GM23338 (cell line): Measurements from ENCODE around the gene PGF. TPM values are rescaled to one million over a fixed set of nuclear protein-coding genes. Genes with fewer than 3 reads are reported as not detected.

Experiments used
- ATAC-seq: fragments of 200-7000 bp; cut with Tn5 transposase; 3 replicates; pipeline ENCODE4 v1.9.1; 2020
- DNase-seq: peaks from one replicate; pipeline ENCODE4 v3.0.0-alpha.2; 2015; ENCODE audit warnings: low spot score
- H2AFZ ChIP-seq: fragments of 200-600 bp; sonication (generic); 2 replicates; pipeline ENCODE4 v1.8.0; 2016; ENCODE audit warnings: antibody characterized with exemption, mild to moderate bottlenecking, moderate library complexity
- H3F3A ChIP-seq: fragments of 200-600 bp; sonication (generic); replicated peaks from 2 replicates; pipeline ENCODE4 v1.8.0; 2017; ENCODE audit warnings: antibody characterized with exemption, mixed run types, low read depth
- H3K27ac ChIP-seq: fragments of 200-600 bp; sonication (generic); 2 replicates; pipeline ENCODE4 v1.6.1; 2016; ENCODE audit warnings: low read depth
- H3K27me3 ChIP-seq: fragments of 200-600 bp; sonication (generic); 2 replicates; pipeline ENCODE4 v1.8.0; 2016; ENCODE audit warnings: mild to moderate bottlenecking, mixed run types, moderate library complexity; ENCODE audit not compliant: insufficient read depth
- H3K36me3 ChIP-seq: fragments of 200-600 bp; sonication (generic); 2 replicates; pipeline ENCODE4 v1.8.0; 2016; ENCODE audit warnings: mild to moderate bottlenecking; ENCODE audit not compliant: insufficient read depth
- H3K4me1 ChIP-seq: fragments of 200-600 bp; sonication (generic); 2 replicates; pipeline ENCODE4 v1.8.0; 2016; ENCODE audit warnings: mild to moderate bottlenecking, moderate library complexity; ENCODE audit not compliant: insufficient read depth
- H3K4me2 ChIP-seq: fragments of 200-600 bp; sonication (generic); 2 replicates; pipeline ENCODE4 v1.7.1; 2017; ENCODE audit warnings: mixed run types
- H3K4me3 ChIP-seq: fragments of 200-600 bp; sonication (generic); 2 replicates; pipeline ENCODE4 v1.6.1; 2016; ENCODE audit warnings: mixed run types
- H3K79me2 ChIP-seq: fragments of 200-600 bp; sonication (generic); replicated peaks from 2 replicates; pipeline ENCODE4 v1.8.0; 2017; ENCODE audit warnings: mild to moderate bottlenecking; ENCODE audit not compliant: insufficient read depth
- H3K9me2 ChIP-seq: fragments of 200-600 bp; sonication (generic); 2 replicates; pipeline ENCODE4 v1.8.0; 2017; ENCODE audit not compliant: insufficient read depth
- H4K20me1 ChIP-seq: fragments of 200-600 bp; sonication (generic); replicated peaks from 2 replicates; pipeline ENCODE4 v1.8.0; 2017; ENCODE audit warnings: mild to moderate bottlenecking; ENCODE audit not compliant: insufficient read depth
- H3K27ac Mint-ChIP-seq: 2 replicates; pipeline ENCODE4 v1.8.0; 2020; ENCODE audit warnings: inconsistent platforms, mild to moderate bottlenecking, moderate library complexity, mixed read lengths
- H3K27me3 Mint-ChIP-seq: 3 replicates; pipeline ENCODE4 v1.8.0; 2022; ENCODE audit warnings: low read depth, mild to moderate bottlenecking, moderate library complexity, mixed read lengths, inconsistent platforms; ENCODE audit not compliant: insufficient read depth, poor library complexity
- H3K36me3 Mint-ChIP-seq: 3 replicates; pipeline ENCODE4 v1.8.0; 2021; ENCODE audit warnings: low read depth, mild to moderate bottlenecking, inconsistent platforms, moderate library complexity, mixed read lengths
- H3K4me1 Mint-ChIP-seq: 3 replicates; pipeline ENCODE4 v1.8.0; 2020; ENCODE audit warnings: mild to moderate bottlenecking, inconsistent platforms, mixed read lengths
- H3K4me3 Mint-ChIP-seq: 3 replicates; pipeline ENCODE4 v1.8.0; 2021; ENCODE audit warnings: moderate library complexity, mild to moderate bottlenecking, inconsistent platforms, mixed read lengths
- H3K9me3 Mint-ChIP-seq: 3 replicates; pipeline ENCODE4 v1.8.0; 2020; ENCODE audit warnings: moderate library complexity, mild to moderate bottlenecking, inconsistent platforms, mixed read lengths
- EZH2 ChIP-seq: fragments of 200-600 bp; sonication (generic); IDR thresholded peaks from one replicate; pipeline ENCODE4 v1.8.0; 2017; ENCODE audit warnings: antibody characterized with exemption, mild to moderate bottlenecking, low read depth; ENCODE audit not compliant: unreplicated experiment
- JUNB ChIP-seq: IDR thresholded peaks from one replicate; pipeline ENCODE4 v1.6.1; 2016; ENCODE audit warnings: antibody characterized with exemption; ENCODE audit not compliant: unreplicated experiment
- STAT1 ChIP-seq: IDR thresholded peaks from one replicate; pipeline ENCODE4 v1.6.1; 2016; ENCODE audit warnings: antibody characterized with exemption; ENCODE audit not compliant: unreplicated experiment
- ZNF114 ChIP-seq: fragments of 250-450 bp; sonication (Bioruptor Pico); IDR thresholded peaks from 2 replicates; pipeline ENCODE4 v1.5.0; 2020; ENCODE audit warnings: mild to moderate bottlenecking, moderate library complexity
- ZNF331 ChIP-seq: fragments of 250-450 bp; sonication (Bioruptor Pico); IDR thresholded peaks from 2 replicates; pipeline ENCODE4 v1.5.0; 2020; ENCODE audit warnings: low read depth, mild to moderate bottlenecking, moderate library complexity
- polyA plus RNA-seq: library from polyadenylated mRNA; unstranded; fragments of >200 nt; fragmentation: Nextera tagmentation; extraction: Ambion mirVana; gene quantifications from 2 replicates; pipeline ENCODE4 v1.2.1, GENCODE V29; 2016
- total RNA-seq: library from RNA; depleted of rRNA; stranded (reverse); fragments of >200 nt; shearing (Covaris generic); gene quantifications from 2 replicates; pipeline ENCODE4 v1.2.3, GENCODE V29; 2014
- TF ChIP-seq, protein P1 (sequence below): IDR thresholded peaks from one replicate; pipeline ENCODE4 v1.6.1; 2018; ENCODE audit warnings: antibody characterized with exemption; ENCODE audit not compliant: unreplicated experiment
- TF ChIP-seq, protein P2 (sequence below): IDR thresholded peaks from 2 replicates; pipeline ENCODE4 v1.6.1; 2016; ENCODE audit warnings: antibody characterized with exemption

PGF gene
- total and polyA plus RNA-seq, 2 experiments from 2014 or later, result 2.9 to 6.3 TPM

DNA sequence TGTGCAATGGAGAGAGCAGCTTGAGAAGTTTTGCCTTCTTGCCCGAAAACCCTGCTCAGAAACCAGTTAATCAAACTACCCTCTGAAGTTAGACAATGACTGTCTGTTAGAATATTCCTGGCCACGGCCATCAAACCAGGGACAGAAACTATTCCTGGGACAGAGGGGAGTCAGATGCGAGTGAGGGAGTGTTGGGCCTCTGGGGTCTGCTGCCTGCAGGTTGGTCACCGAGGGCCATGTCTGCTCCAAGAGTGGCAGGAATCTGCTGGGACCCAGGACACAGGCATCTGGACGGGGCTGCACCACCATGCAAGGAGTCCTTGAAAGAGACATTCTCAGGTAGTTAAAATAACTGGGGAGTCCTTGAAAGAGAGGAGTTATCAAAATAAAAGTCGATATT lies 30.4 kb upstream of the PGF start:
- peaks cover 7% of the 10 kb centered on the region; the same call in 1 of the 2 replicates for H3K4me1 ChIP-seq
- no peaks in the 10 kb centered on the region for H3K27me3 ChIP-seq
- Mint-ChIP-seq H3K4me1 (peaks cover 16% of the 10 kb centered on the region), H3K9me3 (no peaks in the 10 kb centered on the region; the same call in 2 of the 3 replicates), H3K27me3 (peaks cover 12% of the 10 kb centered on the region), H3K36me3 (no peaks in the 10 kb centered on the region), H3K4me3 (no peak overlapping the region), H3K27ac (no peak overlapping the region)
- no peaks in the 10 kb centered on the region for H3K79me2 ChIP-seq
- H3K36me3 ChIP-seq, result no peaks in the 10 kb centered on the region
- no peak overlapping the region for H2AFZ ChIP-seq
- H3K4me2 ChIP-seq, result no peak overlapping the region
- H3K27ac ChIP-seq, result no peak overlapping the region
- ATAC-seq (no peak), DNase-seq (no peak)
- H3K9me2 ChIP-seq, result no peaks in the 10 kb centered on the region
- no peaks in the 10 kb centered on the region for H4K20me1 ChIP-seq
- no peaks in the 10 kb centered on the region for H3F3A ChIP-seq
- no peak overlapping the region for H3K4me3 ChIP-seq
- no peak for TF ChIP-seq EZH2
- TF ChIP-seq ZNF114 (CRISPR knock-in tag), result no peak
- no peak for TF ChIP-seq ZNF331 (CRISPR knock-in tag)
- TF ChIP-seq JUNB, result no peak

DNA sequence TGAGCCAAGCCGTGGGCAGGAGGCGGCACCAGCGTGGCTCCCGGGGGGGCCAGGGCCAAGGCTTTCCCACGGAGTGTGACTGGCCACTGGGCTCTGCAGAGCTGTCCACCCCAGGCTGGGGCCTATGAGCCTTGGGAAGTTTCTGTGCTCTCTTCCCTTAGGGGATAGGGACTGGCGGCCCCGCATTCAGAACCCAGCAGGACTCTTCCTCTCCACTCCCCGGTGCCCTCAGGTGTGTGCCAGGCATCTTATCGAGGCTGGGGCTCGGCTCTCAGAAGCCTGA lies 29.6 kb upstream of the PGF start:
- ATAC-seq (peak; percentile 13; the same call in 2 of the 3 replicates), DNase-seq (no peak)
- H3K27me3 Mint-ChIP-seq, result peaks cover 12% of the 10 kb centered on the region
- H3K36me3 Mint-ChIP-seq, result no peaks in the 10 kb centered on the region
- no peak overlapping the region for H3K27ac Mint-ChIP-seq
- peaks cover 23% of the 10 kb centered on the region for H3K4me1 Mint-ChIP-seq
- H2AFZ ChIP-seq, result peak overlapping the region; percentile 85; the same call in 1 of the 2 replicates
- H4K20me1 ChIP-seq, result no peaks in the 10 kb centered on the region
- TF ChIP-seq ZNF114 (CRISPR knock-in tag), result no peak
- no peak overlapping the region; the same call in 1 of the 2 replicates for H3K4me2 ChIP-seq
- H3K79me2 ChIP-seq, result no peaks in the 10 kb centered on the region
- no peaks in the 10 kb centered on the region for H3K36me3 ChIP-seq
- H3K4me3 Mint-ChIP-seq, result no peak overlapping the region
- H3K27me3 ChIP-seq, result no peaks in the 10 kb centered on the region
- H3K9me2 ChIP-seq, result no peaks in the 10 kb centered on the region
- H3K27ac ChIP-seq, result no peak overlapping the region
- H3F3A ChIP-seq, result peaks cover 7% of the 10 kb centered on the region; the same call in 1 of the 2 replicates
- no peak overlapping the region for H3K4me3 ChIP-seq
- H3K9me3 Mint-ChIP-seq, result no peaks in the 10 kb centered on the region; the same call in 2 of the 3 replicates
- H3K4me1 ChIP-seq, result peaks cover 14% of the 10 kb centered on the region

DNA sequence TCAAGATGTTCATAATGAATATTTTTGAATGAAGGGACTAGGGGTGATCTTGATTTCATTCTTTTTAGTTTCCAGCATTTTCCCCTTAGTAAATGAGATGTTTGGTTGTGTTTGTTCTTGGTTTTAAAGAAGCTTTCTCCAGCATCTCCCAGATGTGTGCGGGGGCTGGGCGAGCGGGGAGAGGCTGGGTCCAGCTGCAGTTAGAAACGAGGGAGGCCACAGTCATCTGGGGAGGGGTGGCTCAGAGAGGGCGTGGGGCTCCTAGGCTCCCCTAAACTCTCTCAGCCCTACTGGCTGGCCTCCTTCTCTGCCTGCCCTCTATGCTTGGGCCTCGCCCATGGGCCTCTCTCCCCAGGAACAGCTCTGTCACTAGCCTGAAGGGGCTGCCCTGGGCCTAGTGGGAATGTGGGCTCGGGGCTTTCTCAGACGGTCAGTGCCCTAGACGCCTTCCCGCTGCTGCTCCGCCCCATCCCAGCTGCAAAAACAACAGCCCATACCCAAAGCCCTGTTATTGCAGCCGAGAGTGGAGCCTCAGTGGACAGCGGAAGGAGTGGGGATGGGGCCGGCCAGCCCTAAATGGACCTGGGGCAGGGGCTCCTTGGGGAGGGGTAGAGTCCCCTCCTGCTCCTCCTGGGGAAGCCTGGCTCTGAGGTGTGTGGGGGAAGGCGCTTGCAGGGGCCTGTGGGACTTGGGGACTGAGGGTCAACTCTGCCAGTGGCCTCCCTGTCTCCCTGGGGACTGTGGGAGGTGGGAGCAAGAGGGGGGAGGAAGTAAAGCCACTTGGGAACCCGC lies 29.0 kb upstream of the PGF start:
- H3K4me1 ChIP-seq, result peaks cover 19% of the 10 kb centered on the region
- H3K4me1 Mint-ChIP-seq, result peaks cover 28% of the 10 kb centered on the region
- peaks cover 8% of the 10 kb centered on the region; the same call in 1 of the 2 replicates for H3F3A ChIP-seq
- H3K27me3 Mint-ChIP-seq, result peaks cover 12% of the 10 kb centered on the region
- H3K36me3 Mint-ChIP-seq, result no peaks in the 10 kb centered on the region
- no peaks in the 10 kb centered on the region for H3K79me2 ChIP-seq
- H3K4me2 ChIP-seq, result no peak overlapping the region; the same call in 1 of the 2 replicates
- peak overlapping the region; percentile 85 for H2AFZ ChIP-seq
- no peak for DNase-seq
- H3K4me3 ChIP-seq, result no peak overlapping the region
- no peak overlapping the region for H3K27ac ChIP-seq
- no peak overlapping the region for H3K27ac Mint-ChIP-seq
- no peaks in the 10 kb centered on the region for H3K27me3 ChIP-seq
- H3K4me3 Mint-ChIP-seq, result no peak overlapping the region
- no peaks in the 10 kb centered on the region for H4K20me1 ChIP-seq
- H3K9me3 Mint-ChIP-seq, result no peaks in the 10 kb centered on the region; the same call in 2 of the 3 replicates
- no peaks in the 10 kb centered on the region for H3K36me3 ChIP-seq
- no peaks in the 10 kb centered on the region for H3K9me2 ChIP-seq
- ATAC-seq, result no peak; the same call in 2 of the 3 replicates
- TF ChIP-seq JUNB (no peak), ZNF331 (CRISPR knock-in tag) (no peak), STAT1 (no peak)
- TF ChIP-seq, protein P1, sequence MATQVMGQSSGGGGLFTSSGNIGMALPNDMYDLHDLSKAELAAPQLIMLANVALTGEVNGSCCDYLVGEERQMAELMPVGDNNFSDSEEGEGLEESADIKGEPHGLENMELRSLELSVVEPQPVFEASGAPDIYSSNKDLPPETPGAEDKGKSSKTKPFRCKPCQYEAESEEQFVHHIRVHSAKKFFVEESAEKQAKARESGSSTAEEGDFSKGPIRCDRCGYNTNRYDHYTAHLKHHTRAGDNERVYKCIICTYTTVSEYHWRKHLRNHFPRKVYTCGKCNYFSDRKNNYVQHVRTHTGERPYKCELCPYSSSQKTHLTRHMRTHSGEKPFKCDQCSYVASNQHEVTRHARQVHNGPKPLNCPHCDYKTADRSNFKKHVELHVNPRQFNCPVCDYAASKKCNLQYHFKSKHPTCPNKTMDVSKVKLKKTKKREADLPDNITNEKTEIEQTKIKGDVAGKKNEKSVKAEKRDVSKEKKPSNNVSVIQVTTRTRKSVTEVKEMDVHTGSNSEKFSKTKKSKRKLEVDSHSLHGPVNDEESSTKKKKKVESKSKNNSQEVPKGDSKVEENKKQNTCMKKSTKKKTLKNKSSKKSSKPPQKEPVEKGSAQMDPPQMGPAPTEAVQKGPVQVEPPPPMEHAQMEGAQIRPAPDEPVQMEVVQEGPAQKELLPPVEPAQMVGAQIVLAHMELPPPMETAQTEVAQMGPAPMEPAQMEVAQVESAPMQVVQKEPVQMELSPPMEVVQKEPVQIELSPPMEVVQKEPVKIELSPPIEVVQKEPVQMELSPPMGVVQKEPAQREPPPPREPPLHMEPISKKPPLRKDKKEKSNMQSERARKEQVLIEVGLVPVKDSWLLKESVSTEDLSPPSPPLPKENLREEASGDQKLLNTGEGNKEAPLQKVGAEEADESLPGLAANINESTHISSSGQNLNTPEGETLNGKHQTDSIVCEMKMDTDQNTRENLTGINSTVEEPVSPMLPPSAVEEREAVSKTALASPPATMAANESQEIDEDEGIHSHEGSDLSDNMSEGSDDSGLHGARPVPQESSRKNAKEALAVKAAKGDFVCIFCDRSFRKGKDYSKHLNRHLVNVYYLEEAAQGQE, result no peak
- TF ChIP-seq, protein P2, sequence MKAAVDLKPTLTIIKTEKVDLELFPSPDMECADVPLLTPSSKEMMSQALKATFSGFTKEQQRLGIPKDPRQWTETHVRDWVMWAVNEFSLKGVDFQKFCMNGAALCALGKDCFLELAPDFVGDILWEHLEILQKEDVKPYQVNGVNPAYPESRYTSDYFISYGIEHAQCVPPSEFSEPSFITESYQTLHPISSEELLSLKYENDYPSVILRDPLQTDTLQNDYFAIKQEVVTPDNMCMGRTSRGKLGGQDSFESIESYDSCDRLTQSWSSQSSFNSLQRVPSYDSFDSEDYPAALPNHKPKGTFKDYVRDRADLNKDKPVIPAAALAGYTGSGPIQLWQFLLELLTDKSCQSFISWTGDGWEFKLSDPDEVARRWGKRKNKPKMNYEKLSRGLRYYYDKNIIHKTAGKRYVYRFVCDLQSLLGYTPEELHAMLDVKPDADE, result no peak
